ENCODE measurements around the gene SRL. TPM values are rescaled to one million over a fixed set of nuclear protein-coding genes. Genes with fewer than 3 reads are reported as not detected.

Gene SRL
- total and polyA plus RNA-seq, 5 donors = 255 to 395 (median 343) TPM

- intact Hi-C loops (cut with DNase I) = no loop called here
- DNase-seq (peak in 2 of 3 donors; percentile 61 to 85), ATAC-seq (peak in 1 of 2 donors; percentile 17)
- under 1% methylated on average over 79 of the region's 79 CpGs for WGBS
- H3K27me3 ChIP-seq (ENCODE audit: control insufficient read depth, insufficient read depth) = no peaks in the 10 kb centered on the region
- H3K9me3 ChIP-seq (ENCODE audit: control insufficient read depth, low read length) = no peaks in the 10 kb centered on the region
- H3K4me3 ChIP-seq (ENCODE audit: low read length) = peak overlapping the region; percentile 93
- peak overlapping the region; percentile 50 for H3K27ac ChIP-seq (ENCODE audit: low read length)
- no peaks in the 10 kb centered on the region for H3K4me1 ChIP-seq (ENCODE audit: control insufficient read depth, insufficient read depth, low read length)
These were observed 30.5 kb upstream of the SRL start for GRCh38 chr16:4272114-4272956.

- Histone ChIP-seq H3K27me3 (ENCODE audit: control insufficient read depth, insufficient read depth) (no peaks in the 10 kb centered on the region), H3K9me3 (ENCODE audit: control insufficient read depth, low read length) (no peaks in the 10 kb centered on the region), H3K4me3 (ENCODE audit: low read length) (peak overlapping the region; percentile 93), H3K4me1 (ENCODE audit: control insufficient read depth, insufficient read depth, low read length) (no peaks in the 10 kb centered on the region), H3K27ac (ENCODE audit: low read length) (peak overlapping the region; percentile 54)
- intact Hi-C loops (cut with DNase I) = no loop called here
- ATAC-seq (peak; percentile 88 to 89), DNase-seq (peak; percentile 94 to 98 (median 96))
- under 1% methylated on average over 72 of the region's 72 CpGs for WGBS
These were observed 29.6 kb upstream of the SRL start for GRCh38 chr16:4271176-4272113.

DNA sequence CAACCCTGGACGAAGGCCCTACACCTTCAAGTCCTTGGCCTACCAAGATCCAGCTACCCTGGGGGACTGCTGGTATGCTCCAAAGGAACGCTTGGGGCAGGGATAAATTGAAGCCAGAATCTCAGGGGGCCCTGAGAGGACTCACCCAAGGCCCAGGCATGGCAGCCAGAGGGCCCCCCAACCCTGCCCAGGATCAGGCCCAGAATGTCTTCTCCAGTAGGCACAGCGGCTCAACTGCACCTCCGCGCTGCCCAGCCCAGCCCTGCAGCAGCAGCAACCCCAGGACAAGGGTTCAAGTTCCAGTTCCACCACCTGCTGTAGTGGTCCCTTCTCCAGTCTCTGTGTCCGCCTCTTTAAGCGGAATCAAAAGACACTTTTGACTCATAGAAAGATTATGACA lies 28.7 kb upstream of the SRL start:
- DNase-seq (peak in 1 of 3 donors; percentile 56), ATAC-seq (no peak)
- no peaks in the 10 kb centered on the region for H3K27me3 ChIP-seq (ENCODE audit: control insufficient read depth, insufficient read depth)
- H3K4me3 ChIP-seq (ENCODE audit: low read length) = no peak overlapping the region
- intact Hi-C loops (cut with DNase I) = no loop called here
- 91% methylated on average over 7 of the region's 7 CpGs for WGBS
- H3K4me1 ChIP-seq (ENCODE audit: control insufficient read depth, insufficient read depth, low read length) = no peaks in the 10 kb centered on the region
- no peaks in the 10 kb centered on the region for H3K9me3 ChIP-seq (ENCODE audit: control insufficient read depth, low read length)
- H3K27ac ChIP-seq (ENCODE audit: low read length) = no peak overlapping the region

- Histone ChIP-seq H3K4me3 (ENCODE audit: low read length) (no peak overlapping the region), H3K9me3 (ENCODE audit: control insufficient read depth, low read length) (no peaks in the 10 kb centered on the region), H3K27ac (ENCODE audit: low read length) (no peak overlapping the region), H3K4me1 (ENCODE audit: control insufficient read depth, insufficient read depth, low read length) (no peaks in the 10 kb centered on the region), H3K27me3 (ENCODE audit: control insufficient read depth, insufficient read depth) (no peaks in the 10 kb centered on the region)
- WGBS = 87% methylated on average over 5 of the region's 5 CpGs
- ATAC-seq (no peak), DNase-seq (peak in 1 of 3 donors; percentile 24)
- intact Hi-C loops (cut with DNase I) = no loop called here
These were observed 28.2 kb upstream of the SRL start for GRCh38 chr16:4270091-4270490.

GRCh38 chr16:4266372-4266771 lies 24.5 kb upstream of the SRL start:
- Histone ChIP-seq H3K4me3 (ENCODE audit: low read length) (no peak overlapping the region), H3K4me1 (ENCODE audit: control insufficient read depth, insufficient read depth, low read length) (no peaks in the 10 kb centered on the region), H3K27ac (ENCODE audit: low read length) (no peak overlapping the region), H3K27me3 (ENCODE audit: control insufficient read depth, insufficient read depth) (no peaks in the 10 kb centered on the region), H3K9me3 (ENCODE audit: control insufficient read depth, low read length) (no peaks in the 10 kb centered on the region)
- DNase-seq = peak in 1 of 3 donors; percentile 4
- WGBS = 96% methylated on average over 6 of the region's 6 CpGs
- intact Hi-C loops (cut with DNase I) = no loop called here
- no peak for ATAC-seq

DNA sequence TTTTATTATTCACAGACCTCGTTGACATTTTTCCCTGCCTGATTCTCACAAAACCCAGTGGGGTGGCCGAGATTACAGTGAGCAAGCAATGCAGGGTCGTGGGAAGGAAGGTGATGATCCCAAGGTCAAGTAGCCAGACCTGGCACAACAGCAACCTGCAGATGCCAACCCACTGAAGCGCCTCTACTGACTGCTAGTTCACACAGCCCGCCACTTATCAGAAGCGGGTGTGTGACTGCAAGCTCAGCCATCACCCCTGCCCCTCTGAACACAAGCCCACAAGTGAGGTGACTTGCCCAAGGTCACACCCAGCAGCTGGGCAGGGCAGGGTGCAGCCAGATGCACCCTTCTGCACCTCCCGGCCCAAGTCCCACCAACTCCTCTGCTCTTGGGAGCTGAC lies 23.8 kb upstream of the SRL start:
- no peaks in the 10 kb centered on the region for H3K4me1 ChIP-seq (ENCODE audit: control insufficient read depth, insufficient read depth, low read length)
- H3K4me3 ChIP-seq (ENCODE audit: low read length) = no peak overlapping the region
- H3K27me3 ChIP-seq (ENCODE audit: control insufficient read depth, insufficient read depth) = no peaks in the 10 kb centered on the region
- intact Hi-C loops (cut with DNase I) = no loop called here
- ATAC-seq = no peak
- no peaks in the 10 kb centered on the region for H3K9me3 ChIP-seq (ENCODE audit: control insufficient read depth, low read length)
- WGBS = 64% methylated on average over 7 of the region's 7 CpGs
- DNase-seq = peak in 2 of 3 donors; percentile 55 to 57
- no peak overlapping the region for H3K27ac ChIP-seq (ENCODE audit: low read length)

GRCh38 chr16:4264546-4264945 lies 22.7 kb upstream of the SRL start:
- DNase-seq = peak in 2 of 3 donors; percentile 50 to 60
- WGBS = 54% methylated on average over 5 of the region's 5 CpGs
- Histone ChIP-seq H3K4me3 (ENCODE audit: low read length) (no peak overlapping the region), H3K27me3 (ENCODE audit: control insufficient read depth, insufficient read depth) (no peaks in the 10 kb centered on the region), H3K4me1 (ENCODE audit: control insufficient read depth, insufficient read depth, low read length) (no peaks in the 10 kb centered on the region), H3K9me3 (ENCODE audit: control insufficient read depth, low read length) (no peaks in the 10 kb centered on the region), H3K27ac (ENCODE audit: low read length) (no peak overlapping the region)
- intact Hi-C loops (cut with DNase I) = no loop called here
- ATAC-seq = peak in 1 of 2 donors; percentile 30

- Histone ChIP-seq H3K4me3 (ENCODE audit: low read length) (no peak overlapping the region), H3K27me3 (ENCODE audit: control insufficient read depth, insufficient read depth) (no peaks in the 10 kb centered on the region), H3K4me1 (ENCODE audit: control insufficient read depth, insufficient read depth, low read length) (no peaks in the 10 kb centered on the region), H3K9me3 (ENCODE audit: control insufficient read depth, low read length) (no peaks in the 10 kb centered on the region), H3K27ac (ENCODE audit: low read length) (no peak overlapping the region)
- intact Hi-C loops (cut with DNase I) = no loop called here
- DNase-seq = peak; percentile 86 to 95 (median 94)
- 45% methylated on average over 39 of the region's 39 CpGs for WGBS
- ATAC-seq = peak; percentile 86 to 90
These were observed 21.9 kb upstream of the SRL start for GRCh38 chr16:4263504-4264436.

DNA sequence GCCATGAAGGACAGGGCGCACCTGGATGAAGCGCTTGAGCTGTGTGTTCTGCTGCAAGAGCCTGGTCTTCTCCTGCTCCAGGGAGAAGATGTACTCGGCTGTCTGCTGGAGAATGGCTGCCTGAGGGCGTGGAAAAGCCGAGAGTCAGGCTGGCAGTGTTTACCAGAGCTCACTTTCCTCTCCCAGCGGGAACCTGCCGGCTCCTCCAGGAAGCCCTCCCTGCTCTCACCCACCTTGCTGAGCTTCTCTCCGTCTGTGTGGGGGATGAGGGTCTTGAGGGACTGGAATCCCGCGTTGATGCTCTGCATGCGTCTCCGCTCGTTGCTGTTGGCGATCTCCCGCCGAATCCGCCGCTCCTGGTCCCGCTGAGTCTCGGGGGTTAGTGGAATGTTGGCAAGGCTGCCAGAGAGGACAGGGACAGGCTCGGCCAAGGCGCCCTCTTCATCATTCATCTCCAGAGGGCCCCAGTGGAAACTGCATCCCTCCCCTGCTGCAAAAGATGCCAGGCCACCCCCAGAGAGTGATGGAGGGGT lies 20.5 kb upstream of the SRL start:
- DNase-seq (peak in 2 of 3 donors; percentile 37 to 62), ATAC-seq (no peak)
- 94% methylated on average over 22 of the region's 22 CpGs for WGBS
- Histone ChIP-seq H3K9me3 (ENCODE audit: control insufficient read depth, low read length) (no peaks in the 10 kb centered on the region), H3K27ac (ENCODE audit: low read length) (no peak overlapping the region), H3K4me1 (ENCODE audit: control insufficient read depth, insufficient read depth, low read length) (no peaks in the 10 kb centered on the region), H3K27me3 (ENCODE audit: control insufficient read depth, insufficient read depth) (no peaks in the 10 kb centered on the region), H3K4me3 (ENCODE audit: low read length) (no peak overlapping the region)
- intact Hi-C loops (cut with DNase I) = no loop called here

DNA sequence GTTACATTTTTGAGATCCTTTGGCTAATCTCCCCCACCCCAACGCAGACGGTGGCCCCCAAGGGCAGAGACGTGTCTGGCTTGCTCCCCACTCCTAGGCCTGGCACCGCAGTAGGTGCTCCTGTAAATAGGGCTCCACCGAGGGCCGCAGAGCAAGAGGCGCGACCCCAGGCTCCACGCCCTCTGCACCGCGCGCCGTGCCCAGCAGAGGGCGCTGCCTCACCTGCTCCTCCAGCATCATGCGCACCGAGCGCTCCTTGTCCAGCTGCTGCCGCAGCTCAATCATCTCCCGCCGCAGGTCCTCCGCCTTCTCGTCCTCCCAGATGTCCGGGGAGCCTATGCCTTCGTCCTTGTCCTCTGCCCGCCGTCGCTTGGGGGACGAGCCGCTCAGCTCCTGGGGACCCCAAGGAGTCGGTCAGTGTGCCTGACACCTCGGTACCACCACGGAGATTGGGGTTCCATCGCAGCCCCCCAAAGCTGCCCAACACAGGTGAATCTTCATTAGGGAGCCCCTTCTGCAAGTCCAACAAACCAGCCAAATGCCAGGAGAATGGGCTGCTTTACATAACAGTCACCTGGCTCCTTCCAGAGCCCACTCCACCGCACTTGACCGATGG lies 19.8 kb upstream of the SRL start:
- Histone ChIP-seq H3K27me3 (ENCODE audit: control insufficient read depth, insufficient read depth) (no peaks in the 10 kb centered on the region), H3K9me3 (ENCODE audit: control insufficient read depth, low read length) (no peaks in the 10 kb centered on the region), H3K27ac (ENCODE audit: low read length) (no peak overlapping the region), H3K4me1 (ENCODE audit: control insufficient read depth, insufficient read depth, low read length) (no peaks in the 10 kb centered on the region), H3K4me3 (ENCODE audit: low read length) (no peak overlapping the region)
- intact Hi-C loops (cut with DNase I) = no loop called here
- DNase-seq = peak in 2 of 3 donors; percentile 73 to 75
- 82% methylated on average over 35 of the region's 35 CpGs for WGBS
- ATAC-seq = peak in 1 of 2 donors; percentile 25
